Urinary bladder (tissue), 4 donors: ENCODE data around the gene STK11IP. TPM values are rescaled to one million over a fixed set of nuclear protein-coding genes. Genes with fewer than 3 reads are reported as not detected.

Source experiments
- DNase-seq: peaks from one replicate; pipeline ENCODE4 v3.0.0-alpha.2; 2015; ENCODE audit errors: extremely low spot score
- H3K27ac ChIP-seq: one replicate; pipeline ENCODE4 v1.5.1; 2013; ENCODE audit warnings: low read depth, mild to moderate bottlenecking, moderate library complexity
- H3K36me3 ChIP-seq: one replicate; pipeline ENCODE4 v1.6.1; 2013; ENCODE audit warnings: mild to moderate bottlenecking, moderate library complexity; ENCODE audit not compliant: insufficient read depth
- H3K4me1 ChIP-seq: one replicate; pipeline ENCODE4 v1.6.1; 2013; ENCODE audit warnings: mild to moderate bottlenecking, moderate library complexity; ENCODE audit not compliant: insufficient read depth
- H3K4me3 ChIP-seq: one replicate; pipeline ENCODE4 v1.5.1; 2013; ENCODE audit warnings: low read depth, low read length
- WGBS: extraction: QIAGEN DNeasy Blood & Tissue Kit; methylation state at CpG from one replicate; pipeline ENCODE4 v1.1.7; 2013; 5-methylcytosine and 5-hydroxymethylcytosine counted together
- polyA plus RNA-seq: library from polyadenylated mRNA; stranded (reverse); fragments of 200-250 nt; gene quantifications from one replicate; pipeline ENCODE4 v1.2.3, GENCODE V29; 2013
- small RNA-seq: library from RNA; depleted of rRNA; stranded (forward); fragments of <200 nt; gene quantifications from one replicate; pipeline ENCODE3, GENCODE V24; 2014
- total RNA-seq: library from RNA; depleted of rRNA; stranded (reverse); fragments of >200 nt; gene quantifications from one replicate; pipeline ENCODE4 v1.2.3, GENCODE V29; 2014
- donor health status: healthy with polysubstance abuse.
- donor health status: healthy.

Gene STK11IP
- total and polyA plus RNA-seq, 2 donors, result 19.7 to 19.8 TPM

DNA sequence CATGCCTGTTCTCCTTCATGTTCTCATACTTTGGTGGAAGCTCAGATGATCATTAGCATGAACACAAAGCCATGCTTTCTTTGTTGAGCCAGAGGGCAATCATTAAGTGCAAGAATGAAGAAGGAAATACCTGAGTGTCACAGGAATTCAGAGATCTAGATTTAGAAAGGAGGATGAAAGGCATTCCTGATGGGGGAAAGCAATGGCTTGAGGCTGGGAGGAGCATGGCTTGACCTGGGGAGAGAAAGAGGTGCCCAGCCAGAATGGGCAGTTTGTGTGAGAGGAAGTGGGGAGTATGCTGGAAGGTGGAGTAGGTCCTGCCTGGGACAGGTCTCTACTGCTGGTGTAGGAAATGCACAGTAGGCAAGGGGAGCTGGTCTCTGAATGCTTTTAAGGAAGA, 64.9 kb downstream of the STK11IP start:
- no peak overlapping the region for H3K4me3 ChIP-seq

DNA sequence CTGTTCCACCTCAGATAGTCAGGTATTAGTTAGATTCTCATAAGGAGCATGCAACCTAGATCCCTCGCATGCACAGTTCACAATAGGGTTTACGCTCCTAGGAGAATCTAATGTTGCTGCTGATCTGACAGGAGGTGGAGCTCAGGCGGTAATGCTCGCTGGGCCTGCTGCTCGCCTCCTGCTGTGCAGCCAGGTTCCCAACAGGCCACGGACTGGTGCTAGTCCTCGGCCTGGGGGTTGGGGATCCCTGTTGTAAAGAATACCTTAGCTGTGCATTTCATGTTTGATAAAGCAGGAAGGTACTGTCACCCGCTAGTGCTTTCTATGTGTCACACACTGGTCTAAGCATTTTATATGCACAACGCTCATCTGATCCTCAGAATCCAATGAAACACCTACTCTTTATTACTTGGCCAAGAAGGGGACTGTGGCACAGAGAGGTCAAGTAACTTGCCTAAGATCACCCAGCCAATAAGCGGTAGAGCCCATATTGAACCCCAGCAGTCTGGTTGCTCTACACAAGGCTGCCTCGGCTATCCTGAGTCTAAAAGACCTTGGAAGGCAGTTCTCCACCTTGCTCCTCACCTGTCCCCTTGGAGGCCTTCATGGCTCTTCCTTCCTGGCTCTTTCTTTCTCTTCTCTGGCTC, 65.6 kb downstream of the STK11IP start:
- H3K36me3 ChIP-seq, result no peaks in the 10 kb centered on the region
- H3K4me3 ChIP-seq, result no peak overlapping the region
- WGBS, result 91% methylated on average over 11 of the region's 11 CpGs
- DNase-seq, result no peak
- no peaks in the 10 kb centered on the region for H3K4me1 ChIP-seq
- H3K27ac ChIP-seq, result no peak overlapping the region

More for the DNA sequence above, 64.9 kb downstream of the STK11IP start:
- Histone ChIP-seq H3K36me3 (no peaks in the 10 kb centered on the region), H3K4me1 (no peaks in the 10 kb centered on the region), H3K27ac (no peak overlapping the region)
- DNase-seq, result no peak

DNA sequence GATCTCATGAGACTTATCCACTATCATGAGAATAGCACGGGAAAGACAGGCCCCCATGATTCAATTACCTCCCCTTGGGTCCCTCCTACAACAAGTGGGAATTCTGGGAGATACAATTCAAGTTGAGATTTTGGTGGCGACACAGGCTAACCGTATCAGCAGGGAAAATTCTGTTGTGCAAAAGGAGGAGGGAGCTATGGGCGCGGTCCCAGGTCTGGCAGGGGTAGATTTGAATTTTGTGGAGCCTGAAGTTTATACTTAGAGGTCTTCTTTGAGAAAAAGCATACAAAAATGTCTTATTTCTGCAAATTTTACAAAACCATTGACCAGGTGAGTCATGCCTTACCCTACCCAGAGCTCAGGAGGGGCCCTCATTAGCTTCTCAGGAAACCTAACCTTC, 66.4 kb downstream of the STK11IP start:
- H3K36me3 ChIP-seq, result no peaks in the 10 kb centered on the region
- 86% methylated on average over 5 of the region's 5 CpGs for WGBS
- H3K4me1 ChIP-seq, result no peaks in the 10 kb centered on the region
- DNase-seq, result no peak
- H3K27ac ChIP-seq, result no peak overlapping the region
- H3K4me3 ChIP-seq, result no peak overlapping the region

DNA sequence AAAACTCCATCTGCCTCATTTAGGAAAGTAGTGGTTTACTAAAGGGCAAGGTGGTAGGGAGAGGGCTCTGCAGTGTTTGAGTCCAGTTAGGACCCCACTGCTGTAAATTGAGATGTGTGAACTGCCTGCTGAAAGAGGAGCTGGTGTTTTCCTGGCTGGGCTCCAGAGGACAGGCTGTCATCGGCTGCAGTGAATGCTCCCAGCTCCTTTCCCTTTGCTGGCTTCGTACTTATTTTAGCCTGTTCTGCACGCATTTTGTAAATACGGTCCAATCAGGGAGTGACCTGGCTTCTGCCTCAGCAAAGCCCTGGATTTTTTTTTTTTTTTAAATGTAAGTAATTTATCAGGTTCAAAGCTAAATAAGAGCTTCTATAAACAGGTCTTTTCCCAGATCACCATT, 67.3 kb downstream of the STK11IP start:
- Histone ChIP-seq H3K4me1 (no peaks in the 10 kb centered on the region), H3K4me3 (no peak overlapping the region), H3K36me3 (no peaks in the 10 kb centered on the region), H3K27ac (no peak overlapping the region)
- 22% methylated on average over 4 of the region's 4 CpGs for WGBS
- no peak for DNase-seq

DNA sequence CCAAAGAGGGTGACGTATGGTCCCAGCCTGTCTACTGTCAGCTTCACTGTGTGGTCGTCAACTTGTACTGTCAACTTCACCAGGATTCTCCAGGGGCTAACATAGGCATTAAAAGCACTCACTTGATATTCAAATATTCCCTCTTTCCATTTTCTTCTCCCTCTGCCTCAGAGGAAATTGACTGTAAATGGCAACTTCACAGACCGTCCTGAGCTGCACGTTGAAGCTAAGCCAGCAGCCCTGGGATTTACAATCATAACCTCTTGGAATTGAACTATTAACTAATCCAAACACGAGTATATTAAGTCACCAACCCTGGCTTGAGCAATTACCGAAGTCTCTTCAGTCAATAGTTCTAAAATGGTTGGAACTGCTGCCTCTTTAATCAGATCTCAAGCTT, 68.3 kb downstream of the STK11IP start:
- no peak overlapping the region for H3K4me3 ChIP-seq
- no peak for DNase-seq
- H3K27ac ChIP-seq, result no peak overlapping the region
- no peaks in the 10 kb centered on the region for H3K4me1 ChIP-seq
- 51% methylated on average over 6 of the region's 6 CpGs for WGBS
- no peaks in the 10 kb centered on the region for H3K36me3 ChIP-seq

Small RNA genes lying within 50 kb of the gene (small RNA-seq; reads per million reads assigned to genes)
- not detected for gene MIR3132
- gene RN7SKP213, result not detected

Other genes starting within 250 kb of the STK11IP start
- gene DNPEP, start 209.9 kb upstream of the STK11IP start, total RNA-seq, result 36.9 TPM
- 96.8 TPM for gene DNPEP, start 209.9 kb upstream of the STK11IP start, polyA plus RNA-seq
- 1,909 TPM for gene DES, start 179.5 kb upstream of the STK11IP start, total RNA-seq
- 8,236 TPM for gene DES, start 179.5 kb upstream of the STK11IP start, polyA plus RNA-seq
- gene SPEG, start 163.0 kb upstream of the STK11IP start, total RNA-seq, result 31.2 TPM
- gene SPEG, start 163.0 kb upstream of the STK11IP start, polyA plus RNA-seq, result 226 TPM
- gene GMPPA, start 99.0 kb upstream of the STK11IP start, total RNA-seq, result 34.3 TPM
- gene GMPPA, start 99.0 kb upstream of the STK11IP start, polyA plus RNA-seq, result 32.1 TPM
- 0.32 TPM for gene ASIC4, start 83.4 kb upstream of the STK11IP start, total RNA-seq
- gene ASIC4, start 83.4 kb upstream of the STK11IP start, polyA plus RNA-seq, result 0.18 TPM
- 56.9 TPM for gene CHPF, start 54.0 kb upstream of the STK11IP start, total RNA-seq
- gene CHPF, start 54.0 kb upstream of the STK11IP start, polyA plus RNA-seq, result 48.6 TPM
- gene TMEM198, start 53.8 kb upstream of the STK11IP start, total RNA-seq, result 2.0 TPM
- 6.0 TPM for gene TMEM198, start 53.8 kb upstream of the STK11IP start, polyA plus RNA-seq
- gene OBSL1, start 26.3 kb upstream of the STK11IP start, total RNA-seq, result 43.5 TPM
- gene OBSL1, start 26.3 kb upstream of the STK11IP start, polyA plus RNA-seq, result 67.9 TPM
- not detected for gene INHA, start 25.5 kb upstream of the STK11IP start, total RNA-seq
- gene INHA, start 25.5 kb upstream of the STK11IP start, polyA plus RNA-seq, result 0.49 TPM
- 1.3 TPM for gene SLC4A3, start 29.8 kb downstream of the STK11IP start, total RNA-seq
- gene SLC4A3, start 29.8 kb downstream of the STK11IP start, polyA plus RNA-seq, result 2.6 TPM